ENCODE measurements around the gene TUB. TPM values are rescaled to one million over a fixed set of nuclear protein-coding genes. Genes with fewer than 3 reads are reported as not detected.

The TUB gene
- total and polyA plus RNA-seq, 2 of the 8 experiments (the other 6 are each of a cell fraction or from before 2014, with no cell fraction given) = 15.3 to 31.3 TPM

DNA sequence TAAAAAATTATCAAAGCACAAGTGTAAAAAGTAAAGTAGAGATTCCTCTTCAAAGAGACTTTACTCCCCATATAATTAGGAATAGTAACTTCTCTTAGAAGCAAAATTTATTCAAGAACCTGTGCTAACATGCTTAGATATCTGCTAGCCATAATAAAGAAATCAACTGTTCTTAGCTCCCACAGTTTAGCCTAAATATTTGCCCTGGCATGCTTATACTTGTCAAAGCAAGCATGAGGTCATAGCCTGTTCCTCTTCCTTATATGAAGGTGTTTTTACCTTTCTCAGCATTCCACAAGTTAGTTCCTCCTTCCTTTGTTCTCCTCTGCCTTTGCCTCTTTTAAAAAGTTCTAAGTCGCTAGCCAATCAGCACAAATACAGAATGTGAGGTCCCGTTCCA is 57.5 kb downstream of the TUB start (continued):
- TF ChIP-seq RFX5 (IDR thresholded peaks at IDR 0.05; ENCODE audit: borderline replicate concordance, low read depth, low read length) (no peak), SP4 (IDR thresholded peaks at IDR 0.05; ENCODE audit: low read length) (no peak), RNF2 (IDR thresholded peaks at IDR 0.05; ENCODE audit: borderline replicate concordance, low read depth, low read length, missing control alignments, poor library complexity, severe bottlenecking) (no peak)
- TF ChIP-seq, protein P1, sequence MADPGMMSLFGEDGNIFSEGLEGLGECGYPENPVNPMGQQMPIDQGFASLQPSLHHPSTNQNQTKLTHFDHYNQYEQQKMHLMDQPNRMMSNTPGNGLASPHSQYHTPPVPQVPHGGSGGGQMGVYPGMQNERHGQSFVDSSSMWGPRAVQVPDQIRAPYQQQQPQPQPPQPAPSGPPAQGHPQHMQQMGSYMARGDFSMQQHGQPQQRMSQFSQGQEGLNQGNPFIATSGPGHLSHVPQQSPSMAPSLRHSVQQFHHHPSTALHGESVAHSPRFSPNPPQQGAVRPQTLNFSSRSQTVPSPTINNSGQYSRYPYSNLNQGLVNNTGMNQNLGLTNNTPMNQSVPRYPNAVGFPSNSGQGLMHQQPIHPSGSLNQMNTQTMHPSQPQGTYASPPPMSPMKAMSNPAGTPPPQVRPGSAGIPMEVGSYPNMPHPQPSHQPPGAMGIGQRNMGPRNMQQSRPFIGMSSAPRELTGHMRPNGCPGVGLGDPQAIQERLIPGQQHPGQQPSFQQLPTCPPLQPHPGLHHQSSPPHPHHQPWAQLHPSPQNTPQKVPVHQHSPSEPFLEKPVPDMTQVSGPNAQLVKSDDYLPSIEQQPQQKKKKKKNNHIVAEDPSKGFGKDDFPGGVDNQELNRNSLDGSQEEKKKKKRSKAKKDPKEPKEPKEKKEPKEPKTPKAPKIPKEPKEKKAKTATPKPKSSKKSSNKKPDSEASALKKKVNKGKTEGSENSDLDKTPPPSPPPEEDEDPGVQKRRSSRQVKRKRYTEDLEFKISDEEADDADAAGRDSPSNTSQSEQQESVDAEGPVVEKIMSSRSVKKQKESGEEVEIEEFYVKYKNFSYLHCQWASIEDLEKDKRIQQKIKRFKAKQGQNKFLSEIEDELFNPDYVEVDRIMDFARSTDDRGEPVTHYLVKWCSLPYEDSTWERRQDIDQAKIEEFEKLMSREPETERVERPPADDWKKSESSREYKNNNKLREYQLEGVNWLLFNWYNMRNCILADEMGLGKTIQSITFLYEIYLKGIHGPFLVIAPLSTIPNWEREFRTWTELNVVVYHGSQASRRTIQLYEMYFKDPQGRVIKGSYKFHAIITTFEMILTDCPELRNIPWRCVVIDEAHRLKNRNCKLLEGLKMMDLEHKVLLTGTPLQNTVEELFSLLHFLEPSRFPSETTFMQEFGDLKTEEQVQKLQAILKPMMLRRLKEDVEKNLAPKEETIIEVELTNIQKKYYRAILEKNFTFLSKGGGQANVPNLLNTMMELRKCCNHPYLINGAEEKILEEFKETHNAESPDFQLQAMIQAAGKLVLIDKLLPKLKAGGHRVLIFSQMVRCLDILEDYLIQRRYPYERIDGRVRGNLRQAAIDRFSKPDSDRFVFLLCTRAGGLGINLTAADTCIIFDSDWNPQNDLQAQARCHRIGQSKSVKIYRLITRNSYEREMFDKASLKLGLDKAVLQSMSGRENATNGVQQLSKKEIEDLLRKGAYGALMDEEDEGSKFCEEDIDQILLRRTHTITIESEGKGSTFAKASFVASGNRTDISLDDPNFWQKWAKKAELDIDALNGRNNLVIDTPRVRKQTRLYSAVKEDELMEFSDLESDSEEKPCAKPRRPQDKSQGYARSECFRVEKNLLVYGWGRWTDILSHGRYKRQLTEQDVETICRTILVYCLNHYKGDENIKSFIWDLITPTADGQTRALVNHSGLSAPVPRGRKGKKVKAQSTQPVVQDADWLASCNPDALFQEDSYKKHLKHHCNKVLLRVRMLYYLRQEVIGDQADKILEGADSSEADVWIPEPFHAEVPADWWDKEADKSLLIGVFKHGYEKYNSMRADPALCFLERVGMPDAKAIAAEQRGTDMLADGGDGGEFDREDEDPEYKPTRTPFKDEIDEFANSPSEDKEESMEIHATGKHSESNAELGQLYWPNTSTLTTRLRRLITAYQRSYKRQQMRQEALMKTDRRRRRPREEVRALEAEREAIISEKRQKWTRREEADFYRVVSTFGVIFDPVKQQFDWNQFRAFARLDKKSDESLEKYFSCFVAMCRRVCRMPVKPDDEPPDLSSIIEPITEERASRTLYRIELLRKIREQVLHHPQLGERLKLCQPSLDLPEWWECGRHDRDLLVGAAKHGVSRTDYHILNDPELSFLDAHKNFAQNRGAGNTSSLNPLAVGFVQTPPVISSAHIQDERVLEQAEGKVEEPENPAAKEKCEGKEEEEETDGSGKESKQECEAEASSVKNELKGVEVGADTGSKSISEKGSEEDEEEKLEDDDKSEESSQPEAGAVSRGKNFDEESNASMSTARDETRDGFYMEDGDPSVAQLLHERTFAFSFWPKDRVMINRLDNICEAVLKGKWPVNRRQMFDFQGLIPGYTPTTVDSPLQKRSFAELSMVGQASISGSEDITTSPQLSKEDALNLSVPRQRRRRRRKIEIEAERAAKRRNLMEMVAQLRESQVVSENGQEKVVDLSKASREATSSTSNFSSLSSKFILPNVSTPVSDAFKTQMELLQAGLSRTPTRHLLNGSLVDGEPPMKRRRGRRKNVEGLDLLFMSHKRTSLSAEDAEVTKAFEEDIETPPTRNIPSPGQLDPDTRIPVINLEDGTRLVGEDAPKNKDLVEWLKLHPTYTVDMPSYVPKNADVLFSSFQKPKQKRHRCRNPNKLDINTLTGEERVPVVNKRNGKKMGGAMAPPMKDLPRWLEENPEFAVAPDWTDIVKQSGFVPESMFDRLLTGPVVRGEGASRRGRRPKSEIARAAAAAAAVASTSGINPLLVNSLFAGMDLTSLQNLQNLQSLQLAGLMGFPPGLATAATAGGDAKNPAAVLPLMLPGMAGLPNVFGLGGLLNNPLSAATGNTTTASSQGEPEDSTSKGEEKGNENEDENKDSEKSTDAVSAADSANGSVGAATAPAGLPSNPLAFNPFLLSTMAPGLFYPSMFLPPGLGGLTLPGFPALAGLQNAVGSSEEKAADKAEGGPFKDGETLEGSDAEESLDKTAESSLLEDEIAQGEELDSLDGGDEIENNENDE (IDR thresholded peaks at IDR 0.05; ENCODE audit: insufficient replicate concordance, low read length) = no peak
- TF ChIP-seq, protein P2, sequence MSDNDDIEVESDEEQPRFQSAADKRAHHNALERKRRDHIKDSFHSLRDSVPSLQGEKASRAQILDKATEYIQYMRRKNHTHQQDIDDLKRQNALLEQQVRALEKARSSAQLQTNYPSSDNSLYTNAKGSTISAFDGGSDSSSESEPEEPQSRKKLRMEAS (IDR thresholded peaks at IDR 0.05) = no peak
